Endothelial cell of umbilical vein (primary cell): Measurements from ENCODE around the gene PLXNC1.

Source experiments
- EZH2 ChIP-seq: IDR thresholded peaks from 2 replicates; pipeline ENCODE4 v1.6.1; 2012; ENCODE audit warnings: borderline replicate concordance, low read depth, mild to moderate bottlenecking, moderate library complexity, low read length, inconsistent platforms; ENCODE audit not compliant: severe bottlenecking
- FOS ChIP-seq: IDR thresholded peaks from 2 replicates; pipeline ENCODE4 v1.6.1; 2011; ENCODE audit warnings: mild to moderate bottlenecking, low read length, moderate library complexity, borderline replicate concordance; ENCODE audit not compliant: insufficient read depth
- GATA2 ChIP-seq: IDR thresholded peaks from 2 replicates; pipeline ENCODE4 v1.7.0; 2011; ENCODE audit warnings: low read depth, mild to moderate bottlenecking, moderate library complexity, mixed read lengths, low read length; ENCODE audit not compliant: insufficient read length, insufficient read depth
- MYC ChIP-seq: IDR thresholded peaks from one replicate; pipeline ENCODE4 v1.6.1; 2011; ENCODE audit warnings: mild to moderate bottlenecking, low read depth, low read length
- POLR2A ChIP-seq: IDR thresholded peaks from 2 replicates; pipeline ENCODE4 v1.6.1; 2012; ENCODE audit warnings: low read depth, mild to moderate bottlenecking, control low read depth, low read length
- POLR2AphosphoS5 ChIP-seq: IDR thresholded peaks from 2 replicates; pipeline ENCODE4 v1.6.1; 2012; ENCODE audit warnings: low read depth, mild to moderate bottlenecking, control low read depth, low read length, moderate library complexity; ENCODE audit not compliant: insufficient read depth
- TF ChIP-seq, protein P1 (sequence below), 2 donors: IDR thresholded peaks; 1 replicate in 1 of 2; 2 replicates in 1 of 2; pipeline ENCODE4 v1.5.1; 2011; ENCODE audit warnings: low read length in 2 of 2, mild to moderate bottlenecking in 2 of 2, moderate library complexity in 2 of 2, control low read depth in 1 of 2, inconsistent platforms in 1 of 2, low read depth in 1 of 2; ENCODE audit not compliant: insufficient read depth in 1 of 2; ENCODE audit errors: extremely low read depth in 1 of 2

DNA sequence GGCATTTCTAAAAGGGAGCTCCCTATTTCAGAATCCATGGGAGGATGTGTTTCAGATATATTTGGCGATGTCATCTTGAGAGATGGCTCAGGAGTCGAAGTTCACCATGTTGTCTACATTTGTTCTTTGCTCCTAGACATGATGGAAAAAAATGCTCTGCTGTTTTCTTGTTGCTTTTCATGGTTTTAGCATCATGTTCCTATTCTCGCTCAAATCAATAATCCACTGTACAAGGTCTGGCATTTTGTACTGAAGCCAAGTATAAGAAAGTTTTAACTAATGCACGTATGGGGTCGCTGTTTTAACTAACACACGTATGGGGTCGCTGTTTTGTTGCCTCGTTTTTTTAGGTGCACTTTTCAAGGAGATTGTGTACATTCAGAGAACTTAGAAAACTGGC lies 60.9 kb downstream of the PLXNC1 start:
- TF ChIP-seq, protein P1, sequence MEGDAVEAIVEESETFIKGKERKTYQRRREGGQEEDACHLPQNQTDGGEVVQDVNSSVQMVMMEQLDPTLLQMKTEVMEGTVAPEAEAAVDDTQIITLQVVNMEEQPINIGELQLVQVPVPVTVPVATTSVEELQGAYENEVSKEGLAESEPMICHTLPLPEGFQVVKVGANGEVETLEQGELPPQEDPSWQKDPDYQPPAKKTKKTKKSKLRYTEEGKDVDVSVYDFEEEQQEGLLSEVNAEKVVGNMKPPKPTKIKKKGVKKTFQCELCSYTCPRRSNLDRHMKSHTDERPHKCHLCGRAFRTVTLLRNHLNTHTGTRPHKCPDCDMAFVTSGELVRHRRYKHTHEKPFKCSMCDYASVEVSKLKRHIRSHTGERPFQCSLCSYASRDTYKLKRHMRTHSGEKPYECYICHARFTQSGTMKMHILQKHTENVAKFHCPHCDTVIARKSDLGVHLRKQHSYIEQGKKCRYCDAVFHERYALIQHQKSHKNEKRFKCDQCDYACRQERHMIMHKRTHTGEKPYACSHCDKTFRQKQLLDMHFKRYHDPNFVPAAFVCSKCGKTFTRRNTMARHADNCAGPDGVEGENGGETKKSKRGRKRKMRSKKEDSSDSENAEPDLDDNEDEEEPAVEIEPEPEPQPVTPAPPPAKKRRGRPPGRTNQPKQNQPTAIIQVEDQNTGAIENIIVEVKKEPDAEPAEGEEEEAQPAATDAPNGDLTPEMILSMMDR (IDR thresholded peaks at IDR 0.05; ENCODE audit: extremely low read depth in 1 of 2, insufficient read depth in 1 of 2, low read depth in 1 of 2, low read length in 2 of 2) = no peak
- TF ChIP-seq POLR2A (no peak), EZH2 (no peak), FOS (no peak), GATA2 (no peak), MYC (no peak), POLR2AphosphoS5 (no peak)
